NCI-H226 (cell line): Measurements from ENCODE around the gene KCTD4.
A peak's percentile ranks its signal among the peaks of the same experiment; 100 is the strongest.
"Not testable (repeated sequence)": the region's sequence is repeated elsewhere in the genome, so short reads cannot be mapped to it uniquely, and the experiment has no call there.

Experiments used
- DNase-seq: peaks from one replicate; pipeline ENCODE4 v3.0.0-alpha.2; 2015

KCTD4 gene

GRCh38 chr13:45215392-45216077 is 14.7 kb upstream of the KCTD4 start:
- DNase-seq: no peak

GRCh38 chr13:45209229-45209628 is 8.4 kb upstream of the KCTD4 start:
- DNase-seq: no peak

- DNase-seq: no peak
Measured at GRCh38 chr13:45208132-45208531, 7.3 kb upstream of the KCTD4 start.

- peak; percentile 33 for DNase-seq
Measured at GRCh38 chr13:45207319-45207718, 6.5 kb upstream of the KCTD4 start.

- DNase-seq: peak; percentile 94
Measured at GRCh38 chr13:45206340-45206739, 5.5 kb upstream of the KCTD4 start.

- DNase-seq: no peak
Measured at GRCh38 chr13:45205124-45205523, 4.3 kb upstream of the KCTD4 start.

GRCh38 chr13:45199711-45200110 is 1.1 kb downstream of the KCTD4 start:
- DNase-seq: no peak

GRCh38 chr13:45198924-45199323 is 1.9 kb downstream of the KCTD4 start:
- no peak for DNase-seq

- DNase-seq: no peak
Measured at GRCh38 chr13:45198041-45198440, 2.8 kb downstream of the KCTD4 start.

- DNase-seq: peak; percentile 73
Measured at GRCh38 chr13:45196622-45197021, 4.2 kb downstream of the KCTD4 start.

- DNase-seq: no peak
Measured at GRCh38 chr13:45196096-45196495, 4.7 kb downstream of the KCTD4 start.

- DNase-seq: no peak
Measured at GRCh38 chr13:45195421-45195820, 5.4 kb downstream of the KCTD4 start.

GRCh38 chr13:45194081-45194939 is 6.5 kb downstream of the KCTD4 start:
- DNase-seq: no peak

- no peak for DNase-seq
Measured at GRCh38 chr13:45191874-45192273, 9.0 kb downstream of the KCTD4 start.

GRCh38 chr13:45189511-45189910 is 11.3 kb downstream of the KCTD4 start:
- peak; percentile 79 for DNase-seq

- DNase-seq: not testable (repeated sequence)
Measured at GRCh38 chr13:45189077-45189476, 11.8 kb downstream of the KCTD4 start.

- DNase-seq: no peak
Measured at GRCh38 chr13:45185286-45185685, 15.6 kb downstream of the KCTD4 start.

GRCh38 chr13:45184693-45185092 is 16.2 kb downstream of the KCTD4 start:
- no peak for DNase-seq

GRCh38 chr13:45180713-45181601 is 19.9 kb downstream of the KCTD4 start:
- DNase-seq: no peak

- DNase-seq: no peak
Measured at GRCh38 chr13:45180303-45180702, 20.5 kb downstream of the KCTD4 start.

- peak; percentile 12 for DNase-seq
Measured at GRCh38 chr13:45179428-45179827, 21.4 kb downstream of the KCTD4 start.

GRCh38 chr13:45178349-45179162 is 22.3 kb downstream of the KCTD4 start:
- peak; percentile 62 for DNase-seq
